ENCODE data around the gene ERBB3.

ERBB3 gene

GRCh38 chr12:56080556-56081138, 682 bp downstream of the ERBB3 start:
- DNase-seq = no peak

- DNase-seq = no peak
Measured at GRCh38 chr12:56081393-56082347, 1.7 kb downstream of the ERBB3 start.

- DNase-seq = no peak
Measured at GRCh38 chr12:56082382-56082781, 2.4 kb downstream of the ERBB3 start.

GRCh38 chr12:56082967-56083366, 3.0 kb downstream of the ERBB3 start:
- no peak for DNase-seq

- peak; percentile 34 for DNase-seq
Measured at GRCh38 chr12:56084958-56085543, 5.1 kb downstream of the ERBB3 start.

GRCh38 chr12:56086096-56086495, 6.1 kb downstream of the ERBB3 start:
- DNase-seq = peak; percentile 19

GRCh38 chr12:56086608-56087007, 6.6 kb downstream of the ERBB3 start:
- no peak for DNase-seq

GRCh38 chr12:56087220-56087619, 7.3 kb downstream of the ERBB3 start:
- no peak for DNase-seq

GRCh38 chr12:56097738-56098137, 17.8 kb downstream of the ERBB3 start:
- DNase-seq = no peak

GRCh38 chr12:56098592-56098991, 18.6 kb downstream of the ERBB3 start:
- no peak for DNase-seq

GRCh38 chr12:56099787-56100186, 19.8 kb downstream of the ERBB3 start:
- no peak for DNase-seq

- no peak for DNase-seq
Measured at GRCh38 chr12:56101045-56101444, 21.1 kb downstream of the ERBB3 start.

GRCh38 chr12:56102683-56103065, 22.7 kb downstream of the ERBB3 start:
- no peak for DNase-seq

GRCh38 chr12:56103066-56103711, 23.2 kb downstream of the ERBB3 start:
- DNase-seq = no peak

- DNase-seq = no peak
Measured at GRCh38 chr12:56103823-56104108, 23.8 kb downstream of the ERBB3 start.

GRCh38 chr12:56104109-56104814, 24.3 kb downstream of the ERBB3 start, which contains the start of gene PA2G4:
Gene PA2G4, plus strand, starts transcription at chr12:56104559. Its CDS starts 179 bp downstream, at chr12:56104738.
- DNase-seq = peak; percentile 99

GRCh38 chr12:56104815-56105608, 25.0 kb downstream of the ERBB3 start:
- peak; percentile 49 for DNase-seq

GRCh38 chr12:56105609-56105902, 25.6 kb downstream of the ERBB3 start:
- DNase-seq = no peak

GRCh38 chr12:56107242-56107641, 27.3 kb downstream of the ERBB3 start:
- DNase-seq = no peak

- DNase-seq = no peak
Measured at GRCh38 chr12:56110571-56110970, 30.6 kb downstream of the ERBB3 start.

- no peak for DNase-seq
Measured at GRCh38 chr12:56114084-56114483, 34.1 kb downstream of the ERBB3 start.

- DNase-seq = no peak
Measured at GRCh38 chr12:56115329-56115728, 35.4 kb downstream of the ERBB3 start.

Measured in RPMI8226 (cell line).